Islet of Langerhans (tissue), 1 donor: ENCODE measurements around the gene NCAM2.

Source experiments
- FAIRE-seq: peaks from one replicate; lab custom pipeline; 2011; peaks lifted over from hg19 to GRCh38; lab: Jason Lieb, UNC

Gene NCAM2

DNA sequence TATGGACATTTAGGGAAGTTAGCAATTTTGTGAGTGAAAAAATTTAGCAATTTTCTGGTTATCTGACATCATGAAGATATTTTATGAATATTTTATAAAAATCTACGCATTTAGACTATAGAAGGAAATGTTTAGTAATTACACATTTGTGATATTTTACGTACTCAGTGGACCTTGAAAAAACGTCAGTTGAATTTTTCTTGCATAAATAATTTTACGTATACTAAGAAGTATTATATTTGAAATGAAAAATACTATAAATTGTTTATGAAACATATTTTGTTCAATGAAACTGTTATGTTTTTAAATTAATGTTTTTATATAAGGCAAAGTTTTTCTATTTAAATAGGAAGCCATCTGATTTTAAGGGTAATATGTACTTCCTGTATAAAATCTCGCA, 462.8 kb downstream of the NCAM2 start:
- peak; percentile 30 for FAIRE-seq

DNA sequence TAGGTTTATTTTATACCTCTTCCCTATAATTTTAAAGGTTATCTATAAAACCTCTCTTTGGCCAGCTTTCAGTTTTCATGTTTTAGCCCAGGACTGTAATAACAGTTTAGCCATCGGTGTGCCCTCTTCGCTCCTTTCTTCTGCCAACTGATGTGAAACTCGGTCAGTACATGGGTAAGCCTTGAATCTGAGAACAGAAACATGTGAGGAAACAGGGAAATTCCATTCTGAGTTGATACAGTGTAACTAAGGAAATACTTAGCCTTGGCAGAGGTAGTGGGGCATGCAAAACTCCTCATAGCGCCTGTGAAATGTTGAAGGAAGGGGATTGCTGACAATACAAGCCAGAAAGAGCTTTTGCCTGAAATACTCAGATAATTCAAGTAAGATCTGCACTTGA, 465.2 kb downstream of the NCAM2 start:
- no peak for FAIRE-seq

DNA sequence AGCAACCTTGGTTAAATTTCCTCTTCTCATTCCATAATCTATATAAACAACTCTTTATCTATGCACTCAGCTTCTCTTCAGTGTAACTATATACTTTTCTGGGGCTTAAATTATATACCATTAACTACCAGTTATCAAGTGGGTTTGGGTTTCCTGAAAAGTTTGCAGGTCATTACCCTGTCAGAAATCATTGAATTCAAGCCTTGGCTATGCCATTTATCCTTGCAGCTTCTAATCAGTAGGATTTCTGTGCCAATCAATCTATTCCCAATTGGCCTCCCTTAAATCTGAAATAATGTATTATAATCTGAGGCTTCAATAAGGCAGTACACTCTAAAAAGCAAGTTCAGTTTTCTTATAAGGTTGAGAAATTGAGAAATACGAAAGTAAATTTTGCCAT, 466.5 kb downstream of the NCAM2 start:
- no peak for FAIRE-seq

DNA sequence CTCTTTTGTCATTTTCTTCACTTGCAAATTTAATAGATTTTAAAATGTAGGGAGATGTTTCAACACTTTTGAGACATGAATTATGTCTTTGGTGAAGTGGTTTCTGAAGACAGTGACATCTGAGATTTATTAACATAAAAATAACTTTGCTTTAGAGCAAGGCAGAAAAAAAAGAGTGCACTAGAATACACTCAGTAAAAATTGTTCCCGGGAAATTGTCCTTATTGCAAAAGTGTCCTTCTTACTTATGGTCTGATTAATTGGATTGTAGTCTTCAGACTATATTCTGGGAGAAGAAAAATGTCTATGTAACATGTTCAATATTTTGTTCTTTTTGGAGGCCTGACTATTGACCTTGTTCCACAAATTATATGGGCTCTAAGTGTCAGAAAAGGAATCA, 468.5 kb downstream of the NCAM2 start:
- FAIRE-seq, result no peak

DNA sequence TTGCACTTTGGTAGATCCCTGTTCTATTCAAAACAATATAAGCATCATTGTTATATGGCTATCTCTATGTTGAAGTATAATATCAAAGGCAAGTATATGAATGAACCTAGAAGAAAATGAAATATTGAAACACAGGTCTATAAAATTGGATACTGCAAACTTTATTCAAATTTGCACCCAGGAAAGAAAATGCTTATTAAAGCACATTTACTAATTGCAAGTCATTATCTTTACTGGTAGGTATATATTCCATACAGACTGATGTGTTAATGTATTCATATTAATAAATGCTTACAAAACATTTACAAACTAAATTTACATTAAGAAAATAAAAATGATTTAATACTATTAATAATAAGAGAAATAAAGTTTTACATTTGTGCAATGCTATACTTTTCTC, 469.8 kb downstream of the NCAM2 start:
- no peak for FAIRE-seq

DNA sequence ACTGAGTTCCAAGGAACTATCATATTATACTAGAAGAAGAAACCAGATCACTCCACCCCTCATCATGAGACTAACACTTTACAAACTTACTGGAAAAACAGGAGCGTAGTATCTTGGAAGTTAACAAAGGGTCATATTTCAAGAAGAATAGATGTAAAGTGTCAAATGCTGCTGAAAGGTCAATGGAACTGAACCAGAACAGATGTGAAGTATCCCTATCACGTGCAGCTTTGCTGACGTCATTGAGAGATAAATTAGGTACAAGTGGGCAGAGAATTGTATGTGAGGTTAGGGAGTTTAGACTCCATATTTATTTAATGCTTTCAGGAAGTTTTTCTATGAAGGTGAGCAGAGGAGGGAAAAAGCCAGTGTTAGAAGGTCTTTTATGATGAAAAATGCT, 483.0 kb downstream of the NCAM2 start:
- no peak for FAIRE-seq

DNA sequence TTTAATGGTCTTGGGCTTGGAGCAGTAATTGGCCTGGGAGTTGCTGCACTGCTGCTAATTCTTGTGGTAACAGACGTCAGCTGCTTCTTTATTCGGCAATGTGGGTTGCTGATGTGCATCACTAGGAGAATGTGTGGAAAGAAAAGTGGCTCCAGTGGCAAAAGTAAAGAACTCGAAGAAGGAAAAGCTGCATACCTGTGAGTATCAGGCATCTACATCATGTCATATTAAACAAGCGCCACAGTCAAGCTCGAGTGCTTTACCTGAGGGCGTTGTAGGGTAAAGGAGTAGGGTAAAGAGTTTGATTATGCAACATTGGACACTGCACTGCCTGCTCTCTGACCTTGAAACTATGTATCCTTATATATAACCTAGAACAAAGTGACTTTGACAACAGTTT, 510.6 kb downstream of the NCAM2 start:
- no peak for FAIRE-seq

DNA sequence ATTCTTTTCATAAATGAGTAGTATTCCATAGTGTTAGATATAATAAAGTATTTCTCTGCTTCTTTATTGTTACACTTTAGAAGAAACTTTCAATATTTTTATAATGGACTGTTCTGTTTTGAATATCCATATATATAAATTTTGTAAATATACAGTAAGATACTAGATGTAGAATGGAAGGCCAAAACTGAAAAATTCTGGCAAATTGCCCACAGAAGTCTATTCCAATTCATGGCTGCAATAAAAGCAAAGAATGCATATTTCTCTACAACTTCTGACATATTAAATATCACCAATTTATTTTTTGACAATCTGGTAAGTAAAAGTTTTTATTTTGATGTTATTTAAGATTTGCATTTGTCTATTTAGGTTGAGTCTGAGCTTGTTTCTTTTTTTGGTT, 532.5 kb downstream of the NCAM2 start:
- FAIRE-seq, result no peak

DNA sequence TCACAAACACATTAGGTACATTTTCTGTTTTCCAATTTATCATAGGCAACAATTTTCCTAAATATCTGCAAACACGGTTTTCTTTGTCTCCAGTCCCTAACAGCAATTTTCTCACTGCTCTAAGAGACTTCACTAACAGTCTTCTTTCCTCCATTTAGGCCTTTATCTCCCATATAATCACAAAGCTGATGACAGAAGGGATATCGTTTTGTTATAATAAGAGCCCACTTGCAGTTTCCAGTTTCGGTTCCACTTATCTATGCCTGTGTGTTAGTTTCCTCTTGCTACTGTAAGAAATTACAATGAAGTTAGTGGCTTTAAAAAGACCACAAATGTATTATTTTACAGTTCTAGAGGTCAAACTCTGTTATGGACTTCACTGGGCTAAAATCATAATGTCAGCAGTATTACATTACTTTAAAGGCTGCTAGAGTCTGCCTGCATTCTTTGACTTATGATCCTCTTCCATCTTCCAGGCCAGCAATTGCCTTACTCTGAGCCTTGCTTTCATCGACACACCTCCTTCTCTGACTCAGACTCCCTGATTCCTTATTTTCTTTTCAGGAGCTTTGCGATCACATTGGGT, 549.3 kb downstream of the NCAM2 start:
- no peak for FAIRE-seq

DNA sequence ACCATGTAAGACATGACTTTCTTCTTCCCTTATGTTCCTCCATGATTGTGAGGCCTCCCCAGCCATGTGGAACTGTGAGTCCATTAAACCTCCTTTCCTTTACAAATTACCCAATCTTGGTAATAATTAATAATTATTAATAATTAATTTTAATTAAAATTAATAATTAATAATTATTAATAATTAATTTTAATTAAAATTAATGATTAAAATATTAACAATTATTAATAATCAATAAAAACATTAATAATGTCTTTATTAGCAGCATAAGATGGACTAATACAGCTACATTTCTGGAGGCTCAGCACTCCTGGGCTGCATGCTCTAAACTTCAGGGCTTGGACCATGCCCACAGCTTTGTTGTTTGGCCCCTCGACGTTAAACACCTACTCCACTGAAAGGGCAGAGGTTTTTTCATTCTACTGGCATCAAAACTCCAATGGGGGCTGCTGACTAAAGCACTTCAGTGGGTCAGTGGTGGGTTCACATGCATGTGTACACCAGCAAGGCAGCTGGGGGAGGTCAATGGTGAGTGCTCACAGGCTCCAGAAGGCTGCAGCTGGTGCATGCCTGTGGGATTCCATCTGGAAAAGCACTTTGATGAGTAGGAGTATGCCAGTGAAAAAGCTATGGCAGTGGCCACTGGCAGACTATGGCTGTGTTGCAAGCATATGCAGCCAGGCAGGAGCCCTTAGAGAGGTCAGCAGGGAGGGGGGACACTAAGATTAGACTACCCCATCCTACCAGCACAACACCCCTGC, 561.3 kb downstream of the NCAM2 start:
- FAIRE-seq, result no peak
